ENCODE data around the gene CASP3.
"Not testable (repeated sequence)": the region's sequence is repeated elsewhere in the genome, so short reads cannot be mapped to it uniquely, and the experiment has no call there.

Gene CASP3

DNA sequence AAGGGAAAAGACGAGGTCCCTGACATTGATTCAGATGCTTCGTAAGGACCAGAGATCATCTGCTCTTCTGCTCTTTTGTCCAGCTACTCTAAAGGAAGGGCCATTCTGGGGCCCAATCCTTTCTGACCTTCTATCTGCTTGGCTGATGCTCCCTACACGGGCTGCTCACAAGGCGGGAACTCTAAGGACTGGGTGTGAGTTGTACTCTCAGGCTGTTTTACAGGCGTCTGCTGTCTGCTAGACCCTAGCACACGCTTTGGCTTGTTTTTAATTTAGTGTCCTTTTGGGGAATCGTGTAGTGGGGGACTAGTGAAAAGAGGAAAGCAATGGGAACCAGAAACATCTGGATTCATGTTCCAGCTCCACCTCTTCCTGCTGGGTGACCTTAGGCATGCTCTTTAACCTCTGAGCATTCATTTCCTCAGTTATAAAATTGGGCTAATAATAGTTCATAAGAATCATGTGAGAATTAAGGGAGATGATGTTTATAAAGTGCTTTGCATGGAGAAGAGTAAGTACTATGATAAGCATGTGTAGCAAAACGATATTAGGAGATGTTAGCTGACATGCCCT is 53.1 kb downstream of the CASP3 start:
- no peak for DNase-seq (ENCODE audit: low read depth)

DNA sequence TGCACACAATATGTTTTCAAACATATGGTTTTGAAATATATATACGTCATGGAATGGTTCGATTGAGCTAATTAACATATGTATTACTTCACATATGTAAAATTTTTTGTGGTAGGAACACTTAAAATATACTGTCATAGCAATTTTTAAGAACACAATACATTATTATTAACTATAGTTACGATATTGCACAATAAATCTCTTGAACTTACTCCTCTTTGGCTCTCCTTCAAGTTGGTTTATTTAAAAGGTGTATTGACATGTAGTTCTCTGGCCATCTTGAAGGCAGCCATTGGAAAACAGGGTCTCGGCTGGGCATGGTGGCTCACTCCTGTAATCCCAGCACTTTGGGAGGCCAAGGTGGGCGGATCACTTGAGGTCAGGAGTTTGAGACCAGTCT is 53.8 kb downstream of the CASP3 start:
- no peak for DNase-seq (ENCODE audit: low read depth)

DNA sequence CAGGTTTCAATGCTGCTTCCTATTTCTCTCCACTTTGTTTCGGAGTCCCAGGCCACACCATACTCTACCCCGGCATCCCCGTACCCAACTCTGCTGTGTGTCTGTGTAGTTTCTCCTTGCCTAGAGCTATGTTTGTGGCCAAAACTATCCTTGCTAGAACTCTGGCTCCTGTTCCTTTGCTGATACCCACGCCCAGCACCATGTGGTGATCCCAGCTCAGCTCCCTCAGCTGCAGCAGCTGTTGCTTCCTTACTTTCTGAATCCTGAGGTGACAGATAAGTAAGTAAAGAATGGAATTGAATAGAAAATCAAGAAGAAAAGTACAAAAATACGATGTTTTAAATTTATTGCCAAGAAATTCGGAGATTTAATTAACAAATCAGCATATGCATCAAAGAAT is 55.8 kb downstream of the CASP3 start:
- no peak for DNase-seq (ENCODE audit: low read depth)

DNA sequence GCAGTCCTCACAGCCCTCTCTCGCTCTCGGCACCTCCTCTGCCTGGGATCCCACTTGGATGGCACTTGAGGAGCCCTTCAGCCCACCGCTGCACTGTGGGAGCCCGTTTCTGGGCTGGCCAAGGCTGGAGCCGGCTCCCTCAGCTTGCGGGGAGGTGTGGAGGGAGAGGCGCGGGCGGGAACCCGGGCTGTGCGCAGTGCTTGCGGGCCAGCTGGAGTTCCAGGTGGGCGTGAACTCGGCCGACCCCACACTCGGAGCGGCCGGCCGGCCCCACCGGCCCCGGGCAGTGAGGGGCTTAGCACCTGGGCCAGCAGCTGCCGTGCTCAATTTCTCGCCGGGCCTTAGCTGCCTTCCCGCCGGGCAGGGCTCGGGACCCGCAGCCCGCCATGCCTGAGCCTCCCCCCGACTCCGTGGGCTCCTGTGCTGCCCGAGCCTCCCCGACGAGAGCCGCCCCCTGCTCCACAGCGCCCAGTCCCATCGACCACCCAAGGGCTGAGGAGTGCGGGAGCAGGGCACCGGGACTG is 57.4 kb downstream of the CASP3 start:
- DNase-seq (ENCODE audit: low read depth) = not testable (repeated sequence)

DNA sequence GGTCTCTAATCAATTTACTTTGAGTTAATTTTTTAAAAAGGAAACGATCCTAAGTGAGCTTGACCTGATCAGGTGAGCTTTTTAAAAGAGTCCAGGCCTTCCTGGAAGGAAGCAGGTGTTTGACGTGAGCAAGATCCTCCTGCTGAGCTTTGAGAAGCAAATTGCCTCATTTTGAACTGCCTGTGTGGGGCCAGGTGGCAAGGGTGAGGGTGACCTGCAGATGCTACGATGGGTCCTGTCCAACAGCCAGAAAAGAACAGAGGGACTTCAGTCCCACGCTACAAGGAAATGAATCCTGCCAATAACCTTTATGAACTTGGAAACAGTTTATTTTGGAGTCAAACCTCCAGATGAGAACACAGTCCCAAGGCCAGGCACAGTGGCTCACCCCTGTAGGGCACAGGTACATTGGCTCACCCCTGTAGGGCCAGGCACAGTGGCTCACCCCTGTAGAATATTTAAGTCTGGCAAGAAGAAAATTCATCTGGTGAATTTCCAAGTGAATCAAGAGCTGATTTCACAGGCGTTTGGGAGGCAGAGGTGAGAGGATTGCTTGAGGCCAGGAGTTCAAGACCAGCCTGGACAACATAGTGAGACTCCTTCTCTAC is 58.1 kb downstream of the CASP3 start:
- DNase-seq (ENCODE audit: low read depth) = no peak

DNA sequence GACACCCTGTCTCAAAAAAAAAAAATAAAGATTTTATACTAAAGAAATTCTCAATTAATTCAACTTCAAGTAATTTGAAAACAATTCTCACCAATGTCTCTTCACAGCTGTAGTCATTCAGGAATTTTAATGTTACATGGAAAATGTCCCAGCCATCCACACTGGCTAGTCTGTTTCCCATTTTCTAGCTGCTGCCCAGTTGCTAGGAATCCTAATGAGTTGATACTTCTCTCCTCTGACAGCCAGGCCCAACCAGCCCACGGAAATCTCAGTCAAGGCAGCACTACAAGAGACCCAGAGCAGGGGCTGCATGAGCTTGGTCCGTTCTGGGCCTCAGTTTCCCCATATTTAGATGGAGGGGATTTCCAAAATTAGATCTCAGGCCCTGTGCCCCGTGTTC is 59.1 kb downstream of the CASP3 start:
- DNase-seq (ENCODE audit: low read depth) = no peak

DNA sequence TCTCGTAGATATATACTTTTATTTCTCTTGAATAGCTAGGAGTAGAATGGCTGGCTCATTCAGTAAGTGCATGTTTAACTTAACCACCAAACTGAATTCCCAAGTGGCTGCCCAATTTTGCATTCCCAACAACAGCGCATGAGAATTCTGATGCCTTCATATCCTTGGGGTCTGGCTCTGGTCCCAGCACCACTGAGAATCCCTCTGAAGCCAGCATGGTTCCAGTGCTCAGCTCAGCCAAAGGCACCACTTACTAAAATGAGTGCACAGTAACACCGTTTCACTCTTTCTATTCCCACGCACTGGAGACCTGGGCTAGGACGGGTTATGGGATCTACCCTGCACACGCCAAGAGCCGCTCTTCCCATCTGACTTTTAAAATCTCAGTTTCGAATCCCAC is 60.4 kb downstream of the CASP3 start:
- no peak for DNase-seq (ENCODE audit: low read depth)

DNA sequence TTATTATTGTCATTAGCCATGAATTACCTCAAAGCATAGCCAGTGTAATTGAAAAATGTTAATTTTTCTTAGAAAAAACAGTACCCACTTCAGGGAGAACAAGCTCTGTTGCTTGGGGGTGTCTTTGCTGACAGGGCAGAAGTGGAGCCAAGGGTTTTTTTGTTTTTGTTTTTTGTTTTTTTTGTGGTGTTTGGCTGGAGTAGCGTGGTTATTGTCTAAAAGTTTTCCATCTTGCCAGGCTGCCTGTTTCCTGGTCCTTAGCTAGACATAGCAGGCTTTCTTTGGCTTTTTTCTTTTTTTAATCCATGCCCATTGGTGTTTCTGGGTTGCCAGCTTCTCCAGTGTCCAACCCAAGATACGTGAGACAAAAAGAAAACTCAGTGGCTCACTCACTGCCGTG is 61.5 kb downstream of the CASP3 start:
- DNase-seq (ENCODE audit: low read depth) = no peak

DNA sequence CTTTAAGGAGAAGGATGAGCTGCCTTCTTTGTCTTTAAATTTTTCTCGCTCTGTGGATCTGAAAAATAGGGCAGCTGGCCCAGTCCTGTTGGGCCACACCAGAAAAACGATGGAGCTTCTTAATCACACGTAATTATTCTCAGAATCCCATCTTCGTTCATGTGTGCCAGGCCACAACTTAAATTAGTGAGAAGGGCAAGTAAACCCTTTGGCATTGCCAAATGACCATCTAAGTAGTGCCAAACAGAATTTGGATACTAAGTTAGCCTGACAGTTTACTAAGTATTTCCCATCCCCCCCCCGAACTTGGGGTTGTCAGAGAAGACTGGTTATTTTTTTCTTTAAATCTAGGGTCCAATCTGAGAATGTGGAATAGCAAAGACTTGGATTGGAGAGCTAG is 62.0 kb downstream of the CASP3 start:
- no peak for DNase-seq (ENCODE audit: low read depth)

DNA sequence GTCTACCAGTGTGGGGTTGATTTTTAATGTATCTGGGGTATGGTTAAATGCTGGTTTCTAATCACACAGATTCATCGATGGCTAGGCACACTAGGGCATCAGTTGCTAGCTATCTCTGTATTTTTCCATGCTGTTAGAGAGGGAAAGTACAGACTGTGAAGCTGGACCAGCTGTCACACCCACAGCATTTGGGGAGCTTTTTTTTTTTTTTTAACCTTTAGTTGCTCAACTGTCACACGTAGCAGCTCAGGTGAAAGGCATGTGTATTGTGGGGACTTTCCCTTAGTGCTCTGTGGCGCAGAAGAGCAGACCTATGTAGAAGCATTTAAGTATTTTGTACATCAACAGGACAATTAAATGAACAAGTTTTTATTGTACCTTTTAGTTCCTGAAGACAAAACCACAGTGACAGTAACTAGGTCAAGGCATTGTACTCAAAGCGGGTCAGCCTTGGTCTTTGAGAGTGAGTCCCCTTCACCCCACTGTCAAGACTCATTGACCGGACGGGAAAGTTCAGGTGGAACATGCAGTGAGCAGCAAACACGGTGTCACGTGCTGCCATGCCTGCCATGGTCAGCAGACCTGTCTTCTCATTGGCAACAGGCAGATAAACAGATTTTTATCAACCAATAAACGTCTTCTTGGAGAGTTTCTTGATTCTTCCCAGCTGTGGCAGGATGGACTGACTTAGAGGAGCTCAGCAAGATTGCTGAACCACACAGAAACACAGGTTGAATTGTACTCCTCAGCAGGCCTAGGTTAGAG is 65.3 kb downstream of the CASP3 start:
- peak; percentile 9 for DNase-seq (ENCODE audit: low read depth)

All from stimulated activated CD4-positive, alpha-beta T cell treated with anti-CD3 and anti-CD28 coated beads, Interleukin-2, amount 100 ng/mL, for 4 hours (primary cell).